ENCODE data around the gene ISX. TPM values are rescaled to one million over a fixed set of nuclear protein-coding genes. Genes with fewer than 3 reads are reported as not detected.
A peak's percentile ranks its signal among the peaks of the same experiment; 100 is the strongest.

ISX gene
- total RNA-seq, 3 donors from 2014 or later, result 35.3 to 104 (median 50.3) TPM

DNA sequence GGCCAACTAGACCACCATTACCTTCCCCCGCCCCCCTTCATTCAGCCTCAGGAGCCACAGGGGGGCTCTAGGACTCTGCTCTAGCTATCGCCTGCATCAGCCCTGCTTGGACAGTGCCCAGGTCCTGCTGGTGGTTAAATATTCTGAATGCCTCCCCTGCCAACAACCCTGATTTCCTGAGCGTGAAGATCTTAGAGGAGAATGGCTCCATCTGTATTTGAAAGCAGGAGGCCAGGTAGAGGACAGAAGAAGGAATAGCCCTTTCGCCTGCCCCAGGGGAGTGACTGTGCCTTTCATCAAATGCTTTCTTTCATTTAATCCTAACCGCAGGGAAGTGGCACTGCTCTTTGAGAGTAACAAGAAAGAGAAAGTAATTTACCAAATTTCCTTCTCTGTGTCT, 69.2 kb downstream of the ISX start:
- TF ChIP-seq, protein P1, sequence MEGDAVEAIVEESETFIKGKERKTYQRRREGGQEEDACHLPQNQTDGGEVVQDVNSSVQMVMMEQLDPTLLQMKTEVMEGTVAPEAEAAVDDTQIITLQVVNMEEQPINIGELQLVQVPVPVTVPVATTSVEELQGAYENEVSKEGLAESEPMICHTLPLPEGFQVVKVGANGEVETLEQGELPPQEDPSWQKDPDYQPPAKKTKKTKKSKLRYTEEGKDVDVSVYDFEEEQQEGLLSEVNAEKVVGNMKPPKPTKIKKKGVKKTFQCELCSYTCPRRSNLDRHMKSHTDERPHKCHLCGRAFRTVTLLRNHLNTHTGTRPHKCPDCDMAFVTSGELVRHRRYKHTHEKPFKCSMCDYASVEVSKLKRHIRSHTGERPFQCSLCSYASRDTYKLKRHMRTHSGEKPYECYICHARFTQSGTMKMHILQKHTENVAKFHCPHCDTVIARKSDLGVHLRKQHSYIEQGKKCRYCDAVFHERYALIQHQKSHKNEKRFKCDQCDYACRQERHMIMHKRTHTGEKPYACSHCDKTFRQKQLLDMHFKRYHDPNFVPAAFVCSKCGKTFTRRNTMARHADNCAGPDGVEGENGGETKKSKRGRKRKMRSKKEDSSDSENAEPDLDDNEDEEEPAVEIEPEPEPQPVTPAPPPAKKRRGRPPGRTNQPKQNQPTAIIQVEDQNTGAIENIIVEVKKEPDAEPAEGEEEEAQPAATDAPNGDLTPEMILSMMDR (IDR thresholded peaks at IDR 0.05), result no peak
- ATAC-seq, result peak; percentile 16
- Histone ChIP-seq H3K9me3 (no peaks in the 10 kb centered on the region), H3K36me3 (ENCODE audit: low read depth) (no peaks in the 10 kb centered on the region), H3K4me1 (ENCODE audit: low read depth) (peaks cover 31% of the 10 kb centered on the region), H3K4me3 (no peak overlapping the region)
- DNase-seq, result peak in 1 of 3 donors; percentile 53
- intact Hi-C loops (cut with DNase I, micrococcal nuclease), result loop anchor here in 1 of 2 donors (10.0 kb wide), 1 partner anchor 90 kb away; no protein-coding TSS in a partner anchor

Other genes with a start within 250 kb of the ISX start
- 10 to 100 TPM; 18.1 to 21.7 (median 21.6) TPM for gene HMGXB4, start 191.3 kb downstream of the ISX start, total RNA-seq
- 10 to 100 TPM; 59.8 to 74.7 (median 60.2) TPM for gene TOM1, start 233.7 kb downstream of the ISX start, total RNA-seq